ENCODE measurements around the gene PHTF2. TPM values are rescaled to one million over a fixed set of nuclear protein-coding genes. Genes with fewer than 3 reads are reported as not detected.
A peak's percentile ranks its signal among the peaks of the same experiment; 100 is the strongest.

PHTF2 gene
- total and polyA plus RNA-seq, 10 of the 15 experiments (the other 5 are each of a cell fraction or from before 2014, with no cell fraction given) = 12.9 to 41.8 (median 27.0) TPM

DNA sequence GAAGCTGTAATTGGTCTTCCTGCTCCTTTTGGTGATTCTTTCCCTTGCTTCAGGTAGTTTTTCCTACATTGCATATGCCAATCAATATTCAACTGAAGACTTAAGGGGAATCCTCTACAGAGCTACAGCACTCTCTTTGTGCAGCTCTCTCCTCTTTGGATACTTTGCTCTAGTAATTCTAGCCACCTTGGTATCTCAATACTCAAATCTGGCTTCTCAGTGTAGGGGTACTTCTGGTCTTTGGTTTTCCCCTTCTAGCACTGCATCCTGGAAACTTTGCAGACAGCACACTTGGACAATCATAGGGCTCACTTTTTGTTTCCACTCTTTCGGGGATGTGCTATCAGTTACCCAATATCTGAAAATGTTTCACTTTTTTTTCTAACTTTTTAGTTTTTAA, 9.9 kb downstream of the PHTF2 start:
- RAD21 ChIA-PET (ENCODE audit: unreplicated experiment) = no interaction called here
- FAIRE-seq (peak; percentile 7), DNase-seq (ENCODE audit: low read depth, low spot score) (no peak), ATAC-seq (peak; percentile 18; the same call in 1 of the 3 replicates)
- SMC1A ChIA-PET (ENCODE audit: uncharacterized antibody, unreplicated experiment) = no interaction called here
- Histone ChIP-seq H3K4me1 (ENCODE audit: control insufficient read depth, insufficient read depth, low read length) (no peaks in the 10 kb centered on the region), H4K20me1 (ENCODE audit: control insufficient read depth, insufficient read depth) (no peaks in the 10 kb centered on the region), H3K27ac (ENCODE audit: control insufficient read depth, insufficient read depth) (no peak overlapping the region), H3K9me3 (replicated peaks; ENCODE audit: control insufficient read depth, insufficient read depth, low read length) (peaks cover 12% of the 10 kb centered on the region), H3K79me2 (ENCODE audit: control insufficient read depth, insufficient read depth, low read length) (peaks cover 77% of the 10 kb centered on the region), H3K36me3 (ENCODE audit: control insufficient read depth in 2 of 2, insufficient read depth in 2 of 2, low read length in 1 of 2) (no peaks in the 10 kb centered on the region), H2AFZ (ENCODE audit: control insufficient read depth, low read depth, low read length) (no peak overlapping the region), H3K4me3 (no peak overlapping the region), H3K4me2 (ENCODE audit: control insufficient read depth, insufficient read depth) (no peak overlapping the region), H3K27me3 (replicated peaks in 1 of 2; ENCODE audit: control insufficient read depth in 2 of 2, insufficient read depth in 2 of 2, low read length in 1 of 2) (no peaks in the 10 kb centered on the region), H3K9ac (ENCODE audit: control insufficient read depth, insufficient read depth, low read length) (no peak overlapping the region)
- TF ChIP-seq CBX5 (IDR thresholded peaks at IDR 0.05; ENCODE audit: low read depth) (0 out of 2 replicates have a peak, but pooled peaks have one; percentile 16), ZNF384 (IDR thresholded peaks at IDR 0.05; ENCODE audit: borderline replicate concordance, low read depth, low read length) (no peak)
- in situ Hi-C loops (cut with MboI) = no loop called here
- no TSS peak for BruUV-seq (replicated peaks)
- WGBS (ENCODE audit: insufficient coverage, insufficient replicate concordance, low lambda C conversion rate, missing lambda C conversion rate) = 3% methylated on average over 1 of the region's 1 CpG
- intact Hi-C loops (cut with micrococcal nuclease; ENCODE audit: unreplicated experiment) = no loop called here
- POLR2A ChIA-PET = no interaction called here
- CTCF ChIA-PET = no interaction called here

DNA sequence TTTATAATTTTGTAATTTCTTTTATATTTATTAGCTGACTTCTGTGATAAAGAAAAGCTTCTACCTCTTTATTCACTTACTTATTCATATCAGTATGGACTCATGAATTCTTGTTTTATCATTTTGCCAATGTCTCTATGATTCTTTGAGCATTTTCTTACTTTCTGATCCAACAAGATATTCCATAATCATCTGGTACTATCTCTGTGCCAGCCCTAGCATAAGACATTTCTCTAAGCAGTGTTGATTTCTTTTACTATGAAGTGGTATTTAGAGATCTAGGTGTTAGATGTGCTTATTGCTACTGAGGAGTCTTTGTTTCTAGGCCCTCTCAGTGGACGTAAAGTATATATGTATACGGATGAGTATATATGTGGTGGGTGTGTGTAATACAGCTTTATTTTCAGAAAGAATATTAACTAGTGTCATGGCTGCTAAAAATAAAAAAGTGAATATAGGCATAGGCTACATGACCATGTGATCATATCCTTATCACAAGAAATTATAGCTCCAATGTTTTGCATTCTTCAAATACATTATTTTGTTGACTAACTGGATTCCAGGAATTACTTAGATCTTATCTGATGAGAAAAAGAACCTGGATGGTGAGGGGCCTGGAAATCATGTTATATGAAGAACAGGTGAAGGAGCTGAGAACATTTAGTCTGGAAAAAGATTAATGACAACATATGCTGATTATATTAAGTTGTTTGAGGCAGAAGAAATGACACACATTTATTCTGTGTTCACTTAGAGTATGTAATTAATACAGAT, 13.1 kb downstream of the PHTF2 start:
- TF ChIP-seq SREBF1 (IDR thresholded peaks at IDR 0.05; ENCODE audit: low read length) = no peak
- TF ChIP-seq SREBF2 (IDR thresholded peaks at IDR 0.05; ENCODE audit: low read length) = no peak
- TF ChIP-seq SUPT20H (IDR thresholded peaks at IDR 0.05; ENCODE audit: borderline replicate concordance, control insufficient read depth, low read depth, low read length) = no peak
- TF ChIP-seq EGR1 (IDR thresholded peaks at IDR 0.05; ENCODE audit: borderline replicate concordance in 1 of 2, low read depth in 2 of 2, low read length in 2 of 2) = no peak
- no peak for TF ChIP-seq RB1 (IDR thresholded peaks at IDR 0.05; ENCODE audit: borderline replicate concordance)
- TF ChIP-seq SMC3 (IDR thresholded peaks at IDR 0.05; ENCODE audit: borderline replicate concordance, low read length) = no peak
- H3K36me3 ChIP-seq (ENCODE audit: control insufficient read depth in 2 of 2, insufficient read depth in 2 of 2, low read length in 1 of 2) = peaks cover 0 to 3% of the 10 kb centered on the region in 2 experiments; a peak in 1 of 4 replicates
- in situ Hi-C loops (cut with MboI) (no loop called here), intact Hi-C loops (cut with micrococcal nuclease; ENCODE audit: unreplicated experiment) (no loop called here)
- no peaks in the 10 kb centered on the region for H4K20me1 ChIP-seq (ENCODE audit: control insufficient read depth, insufficient read depth)
- DNase-seq (ENCODE audit: low read depth, low spot score) (no peak), FAIRE-seq (no peak), ATAC-seq (no peak)
- BruUV-seq (replicated peaks) = no TSS peak
- ChIA-PET POLR2A (no interaction called here), CTCF (interaction anchor here (1.0 to 1.6 kb wide), 3 partner anchors 10 to 12 kb away, joined by 3 read pairs; no protein-coding TSS in a partner anchor), RAD21 (ENCODE audit: unreplicated experiment) (no interaction called here), SMC1A (ENCODE audit: uncharacterized antibody, unreplicated experiment) (interaction anchor here (0.5 to 3.6 kb wide), 3 partner anchors 9 to 38 kb away, joined by 3 to 16 read pairs (median 3); no protein-coding TSS in a partner anchor)
- no peak overlapping the region for H3K4me2 ChIP-seq (ENCODE audit: control insufficient read depth, insufficient read depth)
- H3K27ac ChIP-seq (ENCODE audit: control insufficient read depth, insufficient read depth) = no peak overlapping the region
- H2AFZ ChIP-seq (ENCODE audit: control insufficient read depth, low read depth, low read length) = no peak overlapping the region
- no peak overlapping the region for H3K9ac ChIP-seq (ENCODE audit: control insufficient read depth, insufficient read depth, low read length)
- no peaks in the 10 kb centered on the region for H3K27me3 ChIP-seq (replicated peaks in 1 of 2; ENCODE audit: control insufficient read depth in 2 of 2, insufficient read depth in 2 of 2, low read length in 1 of 2)
- H3K4me1 ChIP-seq (ENCODE audit: control insufficient read depth, insufficient read depth, low read length) = no peaks in the 10 kb centered on the region
- H3K9me3 ChIP-seq (replicated peaks; ENCODE audit: control insufficient read depth, insufficient read depth, low read length) = peaks cover 18% of the 10 kb centered on the region
- no peak overlapping the region for H3K4me3 ChIP-seq
- peaks cover 57% of the 10 kb centered on the region for H3K79me2 ChIP-seq (ENCODE audit: control insufficient read depth, insufficient read depth, low read length)
- 83% methylated on average over 2 of the region's 2 CpGs for WGBS (ENCODE audit: insufficient coverage, insufficient replicate concordance, low lambda C conversion rate, missing lambda C conversion rate)
